Measurements from ENCODE around the gene LIAS.
"Not testable (repeated sequence)": the region's sequence is repeated elsewhere in the genome, so short reads cannot be mapped to it uniquely, and the experiment has no call there.

The LIAS gene

DNA sequence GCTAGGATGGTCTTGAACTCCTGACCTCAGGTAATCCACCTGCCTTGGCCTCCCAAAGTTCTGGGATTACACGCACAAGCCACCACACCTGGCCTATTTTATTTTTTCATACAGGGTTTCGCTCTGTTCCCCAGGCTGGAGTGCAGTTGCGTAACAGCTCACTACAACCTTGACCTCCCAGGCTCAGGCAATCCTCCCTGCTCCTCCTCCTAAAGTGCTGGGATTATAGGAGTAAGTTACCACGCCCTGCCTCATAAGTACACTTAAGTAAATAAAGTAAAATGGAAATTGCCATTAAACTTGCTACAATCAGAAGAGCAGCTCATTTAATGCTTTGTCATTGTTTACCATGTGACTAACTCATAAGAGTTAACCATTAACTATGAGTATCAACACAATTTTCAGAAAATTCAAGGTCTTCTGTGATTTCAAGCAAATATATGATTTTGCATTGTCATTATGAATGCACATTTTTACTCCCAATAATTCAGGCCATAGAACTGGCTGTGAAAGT is 56.1 kb downstream of the LIAS start:
- Histone ChIP-seq H3K4me1 (ENCODE audit: control insufficient read depth, insufficient read depth, low read length) (peaks cover 16% of the 10 kb centered on the region), H3K9me3 (ENCODE audit: control insufficient read depth, low read length) (no peaks in the 10 kb centered on the region), H3K36me3 (ENCODE audit: control insufficient read depth, insufficient read depth, low read length) (peaks cover 6% of the 10 kb centered on the region), H3K4me3 (ENCODE audit: low read length) (no peak overlapping the region), H3K9ac (ENCODE audit: low read length) (peak overlapping the region; percentile 59), H3K27me3 (ENCODE audit: control insufficient read depth, insufficient read depth, low read length) (no peaks in the 10 kb centered on the region)

DNA sequence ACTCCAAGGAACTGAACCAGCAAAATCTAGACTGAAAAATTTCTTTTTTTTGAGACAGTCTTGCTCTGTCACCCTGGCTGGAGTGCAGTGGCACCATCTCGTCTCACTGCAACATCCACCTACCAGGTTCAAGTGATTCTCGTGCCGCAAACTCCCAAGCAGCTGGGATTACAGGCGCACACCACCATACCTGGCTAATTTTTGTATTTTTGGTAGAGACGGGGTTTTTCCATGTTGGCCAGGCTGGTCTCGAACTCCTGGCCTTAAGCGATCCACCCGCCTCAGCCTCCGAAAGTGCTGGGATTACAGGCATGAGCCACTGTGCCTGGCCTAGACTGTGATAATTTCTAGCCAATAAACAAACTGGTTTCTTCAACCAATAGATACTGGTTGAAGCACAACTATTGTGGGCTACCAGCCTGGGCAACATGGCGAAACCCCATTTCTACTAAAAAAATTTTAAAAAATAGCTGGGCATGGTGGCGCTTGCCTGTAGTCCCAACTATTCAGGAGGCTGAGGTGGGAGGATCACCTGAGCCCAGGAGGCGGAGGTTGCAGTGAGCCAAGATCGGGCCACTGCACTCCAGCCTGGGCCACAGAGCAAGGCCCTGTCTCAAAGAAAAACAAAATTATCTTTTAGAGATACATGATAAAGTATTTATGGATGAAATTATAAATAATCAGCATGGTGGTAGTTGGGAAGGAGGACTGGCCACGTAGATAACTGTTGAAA is 57.0 kb downstream of the LIAS start:
- H3K4me1 ChIP-seq (ENCODE audit: control insufficient read depth, insufficient read depth, low read length), result peaks cover 16% of the 10 kb centered on the region
- H3K27me3 ChIP-seq (ENCODE audit: control insufficient read depth, insufficient read depth, low read length); H3K9ac ChIP-seq (ENCODE audit: low read length); H3K9me3 ChIP-seq (ENCODE audit: control insufficient read depth, low read length); H3K4me3 ChIP-seq (ENCODE audit: low read length); H3K36me3 ChIP-seq (ENCODE audit: control insufficient read depth, insufficient read depth, low read length): not testable (repeated sequence)

DNA sequence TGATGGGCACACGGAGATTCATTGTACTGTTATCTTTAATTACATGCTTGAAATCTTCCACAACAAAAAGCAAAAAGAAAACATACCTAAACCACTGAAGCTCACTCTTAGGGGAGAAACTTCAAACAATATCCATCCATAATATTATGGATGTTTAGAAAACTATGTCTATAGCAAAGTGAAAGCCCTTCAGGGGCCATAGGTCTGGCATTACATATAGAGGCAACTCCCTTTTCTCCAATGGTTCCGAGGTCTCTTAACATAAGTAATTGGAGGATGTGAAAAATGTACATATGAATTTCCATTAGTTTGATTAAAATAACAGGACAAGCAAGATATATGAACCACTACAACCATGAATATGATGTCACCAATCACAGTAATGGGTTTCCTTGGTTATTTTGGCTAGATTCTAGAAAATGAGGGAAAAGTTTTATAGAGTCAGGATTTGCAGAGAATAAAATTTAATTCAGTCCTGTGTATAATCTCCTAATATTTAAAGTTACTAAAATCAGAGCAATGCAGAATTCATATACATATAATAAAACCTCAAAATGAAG is 57.6 kb downstream of the LIAS start:
- Histone ChIP-seq H3K9ac (ENCODE audit: low read length) (no peak overlapping the region), H3K9me3 (ENCODE audit: control insufficient read depth, low read length) (no peaks in the 10 kb centered on the region), H3K36me3 (ENCODE audit: control insufficient read depth, insufficient read depth, low read length) (peaks cover 6% of the 10 kb centered on the region), H3K4me3 (ENCODE audit: low read length) (no peak overlapping the region), H3K4me1 (ENCODE audit: control insufficient read depth, insufficient read depth, low read length) (peaks cover 16% of the 10 kb centered on the region), H3K27me3 (ENCODE audit: control insufficient read depth, insufficient read depth, low read length) (no peaks in the 10 kb centered on the region)

DNA sequence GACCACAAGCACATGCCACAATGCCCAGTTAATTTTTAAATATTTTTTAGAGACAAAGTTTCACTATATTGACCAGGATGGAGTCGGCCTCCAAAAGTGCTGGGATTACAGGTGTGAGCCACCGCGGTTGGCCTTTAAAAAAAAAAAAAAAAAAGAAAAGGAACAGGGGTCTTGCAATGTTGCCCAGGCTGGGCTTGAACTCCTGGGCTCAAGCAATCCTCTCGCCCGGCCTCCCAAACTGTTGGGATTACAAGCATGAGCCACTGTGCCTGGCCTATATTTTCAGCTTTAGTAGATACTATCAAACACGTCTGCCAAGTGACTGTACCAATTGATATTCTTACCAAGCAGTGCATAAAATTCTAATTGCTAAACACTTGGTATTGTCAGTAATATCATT is 59.6 kb downstream of the LIAS start:
- H3K4me1 ChIP-seq (ENCODE audit: control insufficient read depth, insufficient read depth, low read length), result peaks cover 20% of the 10 kb centered on the region
- no peaks in the 10 kb centered on the region for H3K27me3 ChIP-seq (ENCODE audit: control insufficient read depth, insufficient read depth, low read length)
- no peak overlapping the region for H3K4me3 ChIP-seq (ENCODE audit: low read length)
- H3K9ac ChIP-seq (ENCODE audit: low read length), result no peak overlapping the region
- H3K36me3 ChIP-seq (ENCODE audit: control insufficient read depth, insufficient read depth, low read length), result no peaks in the 10 kb centered on the region
- no peaks in the 10 kb centered on the region for H3K9me3 ChIP-seq (ENCODE audit: control insufficient read depth, low read length)

DNA sequence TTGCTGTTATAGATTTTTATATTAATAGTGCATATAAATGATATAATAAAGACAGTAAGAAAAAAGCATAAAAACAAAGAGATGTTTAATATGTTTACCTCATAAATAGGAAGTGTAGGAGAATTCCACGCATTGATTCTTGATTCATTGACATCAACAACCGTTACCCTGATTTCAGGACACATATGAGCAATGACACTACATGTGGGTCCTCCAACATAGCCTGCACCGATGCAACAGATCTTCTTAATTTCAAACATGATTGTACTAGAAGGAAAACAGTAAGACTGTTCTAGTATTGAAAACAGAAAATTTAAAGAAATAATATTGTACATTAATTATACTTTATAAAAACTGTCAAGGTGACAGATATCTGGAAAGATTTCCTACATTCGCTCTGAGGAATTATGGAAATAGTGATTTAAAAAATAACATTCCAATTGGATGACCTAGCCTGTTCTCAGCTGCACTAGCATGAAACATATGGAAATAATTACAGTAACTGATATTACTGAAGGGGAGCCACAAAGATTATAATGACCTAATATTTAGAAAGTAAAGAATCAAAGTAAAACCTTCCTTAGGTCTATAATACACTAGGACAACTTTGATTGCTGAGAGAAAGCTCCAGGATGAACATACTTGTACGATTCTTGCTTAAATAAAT is 62.5 kb downstream of the LIAS start:
- Histone ChIP-seq H3K4me3 (ENCODE audit: low read length) (no peak overlapping the region), H3K9me3 (ENCODE audit: control insufficient read depth, low read length) (no peaks in the 10 kb centered on the region), H3K9ac (ENCODE audit: low read length) (peak overlapping the region; percentile 29), H3K4me1 (ENCODE audit: control insufficient read depth, insufficient read depth, low read length) (peaks cover 12% of the 10 kb centered on the region), H3K36me3 (ENCODE audit: control insufficient read depth, insufficient read depth, low read length) (no peaks in the 10 kb centered on the region), H3K27me3 (ENCODE audit: control insufficient read depth, insufficient read depth, low read length) (no peaks in the 10 kb centered on the region)

DNA sequence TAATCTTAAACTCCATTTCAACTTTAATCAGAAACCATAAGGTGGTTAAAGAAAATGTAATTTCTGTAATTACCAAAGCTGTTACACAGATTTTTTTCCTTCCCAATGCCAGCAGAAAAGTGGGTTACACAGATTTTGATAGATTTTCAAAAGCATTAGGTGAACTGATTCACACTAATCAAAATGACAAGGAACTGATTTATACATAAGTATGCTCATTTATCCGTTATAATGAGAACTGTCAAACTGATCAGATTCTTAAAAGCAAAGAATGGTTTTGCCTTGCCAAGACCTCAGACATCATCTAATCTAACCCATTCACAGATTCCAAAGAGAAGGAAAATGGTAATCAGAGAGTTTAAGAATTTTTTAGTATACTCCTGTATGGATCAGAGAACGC is 63.2 kb downstream of the LIAS start:
- no peaks in the 10 kb centered on the region for H3K9me3 ChIP-seq (ENCODE audit: control insufficient read depth, low read length)
- H3K4me3 ChIP-seq (ENCODE audit: low read length), result no peak overlapping the region
- H3K4me1 ChIP-seq (ENCODE audit: control insufficient read depth, insufficient read depth, low read length), result peaks cover 9% of the 10 kb centered on the region
- H3K9ac ChIP-seq (ENCODE audit: low read length), result peak overlapping the region; percentile 29
- no peaks in the 10 kb centered on the region for H3K27me3 ChIP-seq (ENCODE audit: control insufficient read depth, insufficient read depth, low read length)
- H3K36me3 ChIP-seq (ENCODE audit: control insufficient read depth, insufficient read depth, low read length), result no peaks in the 10 kb centered on the region

DNA sequence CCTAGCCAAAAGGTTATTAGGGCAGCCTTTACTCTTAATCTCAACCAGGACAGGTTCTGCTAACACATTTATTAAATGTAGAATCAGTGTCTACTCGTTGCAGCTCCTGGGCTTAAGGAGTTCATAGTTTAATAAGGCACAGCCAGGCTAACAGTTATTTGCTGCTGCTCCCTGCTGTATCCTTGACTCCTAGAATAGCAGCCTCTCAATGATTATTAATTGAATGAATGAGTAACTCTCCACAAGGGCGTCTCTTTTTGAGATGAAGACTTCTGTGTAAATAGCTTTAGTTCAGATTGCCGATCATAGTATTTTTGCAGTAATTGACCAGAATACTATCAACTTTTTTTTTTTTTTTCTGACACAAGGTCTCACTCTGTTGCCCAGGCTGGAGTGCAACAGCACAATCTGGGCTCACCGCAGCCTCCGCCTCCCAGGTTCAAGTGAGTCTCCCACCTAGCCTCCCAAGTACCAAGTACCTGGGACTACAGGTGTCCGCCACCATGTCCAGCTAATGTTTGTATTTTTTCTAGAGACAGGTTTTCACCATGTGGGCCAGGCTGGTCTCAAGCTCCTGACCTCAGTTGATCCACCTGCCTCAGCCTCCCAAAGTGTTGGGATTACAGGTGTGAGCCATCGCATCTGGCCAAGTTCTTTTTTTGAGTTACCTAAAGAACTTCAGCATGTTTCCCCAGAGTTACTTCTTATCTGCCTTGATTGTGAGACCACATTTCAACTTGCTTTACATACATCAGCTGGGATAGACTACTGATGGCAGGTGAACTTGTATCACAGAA is 65.5 kb downstream of the LIAS start:
- H3K27me3 ChIP-seq (ENCODE audit: control insufficient read depth, insufficient read depth, low read length), result no peaks in the 10 kb centered on the region
- no peaks in the 10 kb centered on the region for H3K9me3 ChIP-seq (ENCODE audit: control insufficient read depth, low read length)
- peaks cover 9% of the 10 kb centered on the region for H3K4me1 ChIP-seq (ENCODE audit: control insufficient read depth, insufficient read depth, low read length)
- H3K4me3 ChIP-seq (ENCODE audit: low read length), result no peak overlapping the region
- H3K9ac ChIP-seq (ENCODE audit: low read length), result no peak overlapping the region
- no peaks in the 10 kb centered on the region for H3K36me3 ChIP-seq (ENCODE audit: control insufficient read depth, insufficient read depth, low read length)

DNA sequence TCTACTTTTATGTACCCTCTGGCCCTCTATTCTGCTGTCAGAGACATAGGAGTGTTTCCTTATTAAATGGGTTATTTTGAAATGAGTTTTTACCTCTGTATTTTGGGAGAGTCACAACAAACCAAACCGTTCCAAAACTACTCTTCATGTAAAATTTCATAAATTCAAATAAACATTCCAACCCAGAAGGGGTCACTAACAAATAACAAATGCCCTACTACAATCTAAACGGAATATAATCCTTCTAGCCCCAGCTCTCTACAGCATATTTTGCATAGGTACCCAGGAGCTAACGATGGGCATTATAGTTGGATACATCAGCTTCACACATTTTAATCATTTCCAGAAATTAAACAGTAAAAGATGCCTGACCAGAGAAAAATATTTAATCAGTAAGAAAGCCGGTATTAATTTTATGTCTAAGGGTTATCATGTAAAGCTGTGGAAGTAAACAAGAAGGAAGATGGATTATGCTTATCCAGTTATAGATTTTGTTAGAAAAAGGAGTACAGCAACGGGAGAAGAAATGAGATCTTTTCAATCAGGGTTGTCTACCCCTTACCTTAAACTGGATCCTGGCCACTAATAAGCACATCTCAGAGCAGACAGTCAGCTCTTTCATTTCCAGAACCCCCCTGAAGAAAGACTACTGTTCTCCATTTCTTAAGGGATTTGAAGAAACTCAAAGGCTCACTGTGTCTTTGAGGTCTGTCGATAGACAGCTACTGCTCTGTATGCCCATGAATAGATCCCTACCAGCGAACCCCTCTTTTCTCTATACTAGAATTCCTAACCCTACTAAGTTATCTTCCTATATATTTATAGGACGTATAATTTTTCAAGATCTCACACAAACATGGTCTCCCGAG is 67.2 kb downstream of the LIAS start:
- no peaks in the 10 kb centered on the region for H3K27me3 ChIP-seq (ENCODE audit: control insufficient read depth, insufficient read depth, low read length)
- H3K9me3 ChIP-seq (ENCODE audit: control insufficient read depth, low read length), result no peaks in the 10 kb centered on the region
- peak overlapping the region; percentile 96 for H3K9ac ChIP-seq (ENCODE audit: low read length)
- H3K4me3 ChIP-seq (ENCODE audit: low read length), result peak overlapping the region; percentile 87
- H3K36me3 ChIP-seq (ENCODE audit: control insufficient read depth, insufficient read depth, low read length), result no peaks in the 10 kb centered on the region
- H3K4me1 ChIP-seq (ENCODE audit: control insufficient read depth, insufficient read depth, low read length), result peaks cover 9% of the 10 kb centered on the region

DNA sequence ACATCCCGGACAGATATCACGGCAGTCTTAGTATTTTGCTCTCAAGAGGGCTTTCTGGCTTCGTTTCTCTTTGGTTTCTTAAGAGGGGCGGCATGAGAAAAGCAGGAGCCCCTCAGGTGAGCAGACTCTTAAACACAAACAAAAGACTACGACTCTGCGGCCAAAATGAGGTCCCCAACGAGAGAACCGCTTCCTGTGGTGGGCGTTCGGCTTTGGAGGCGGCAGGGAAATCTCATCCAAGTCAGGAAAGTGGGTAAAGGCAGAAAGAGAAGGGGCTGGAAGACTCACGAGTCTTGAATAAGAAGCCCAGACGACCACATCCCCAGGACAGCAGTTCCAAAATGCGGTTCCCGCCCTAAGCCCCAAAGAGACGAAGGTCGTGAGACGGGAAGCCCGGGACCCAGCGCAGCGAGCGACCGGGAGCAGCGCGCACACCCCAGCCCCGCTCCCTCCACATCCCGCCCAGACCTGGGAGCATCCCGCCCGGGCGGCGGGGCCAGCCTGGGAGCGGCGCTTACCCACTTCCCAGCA is 68.0 kb downstream of the LIAS start:
- H3K9ac ChIP-seq (ENCODE audit: low read length), result peak overlapping the region; percentile 96
- H3K9me3 ChIP-seq (ENCODE audit: control insufficient read depth, low read length), result no peaks in the 10 kb centered on the region
- H3K27me3 ChIP-seq (ENCODE audit: control insufficient read depth, insufficient read depth, low read length), result no peaks in the 10 kb centered on the region
- H3K36me3 ChIP-seq (ENCODE audit: control insufficient read depth, insufficient read depth, low read length), result no peaks in the 10 kb centered on the region
- peaks cover 9% of the 10 kb centered on the region for H3K4me1 ChIP-seq (ENCODE audit: control insufficient read depth, insufficient read depth, low read length)
- peak overlapping the region; percentile 87 for H3K4me3 ChIP-seq (ENCODE audit: low read length)

DNA sequence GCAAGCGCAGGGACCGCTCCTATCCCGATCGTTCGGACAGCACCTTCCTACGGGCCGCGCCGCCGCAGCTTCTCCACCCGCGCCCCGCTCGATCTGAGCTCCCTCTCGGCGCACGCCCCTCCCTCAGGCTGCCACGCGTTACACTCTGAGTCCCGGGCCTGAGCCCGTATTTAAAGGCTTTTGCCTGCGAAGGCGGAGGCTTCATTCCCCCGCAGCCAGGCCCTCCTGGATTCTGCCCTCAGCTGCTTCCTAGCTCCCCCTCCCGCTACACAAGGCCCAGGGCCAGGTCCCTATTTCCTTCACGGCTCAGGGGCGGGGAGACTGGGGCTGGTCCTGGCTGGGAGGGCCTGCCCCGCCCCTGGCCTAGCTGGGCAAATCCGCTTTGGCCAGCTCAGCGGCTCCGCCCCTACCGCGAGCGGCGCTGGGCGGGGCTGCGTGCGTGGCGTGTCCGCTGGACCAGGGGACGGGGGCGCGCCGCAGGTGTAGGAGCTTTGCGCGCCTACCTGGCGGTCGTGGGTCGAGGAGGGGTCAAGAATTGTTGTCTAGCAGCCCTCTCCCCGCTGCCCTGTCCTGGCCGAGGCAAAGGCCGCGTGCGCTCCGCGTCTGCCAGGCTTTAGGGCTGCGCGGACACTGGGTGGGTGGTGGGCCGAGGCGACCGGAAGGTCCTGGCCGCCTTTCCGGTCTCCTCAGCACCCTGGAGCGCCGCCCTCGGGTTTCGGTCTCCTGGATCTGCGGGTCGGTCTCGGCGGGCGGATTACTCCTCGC is 68.6 kb downstream of the LIAS start, which contains the start of gene UGDH:
Gene UGDH, minus strand, starts transcription at position 144 of the 765 bp plus-strand sequence. CDS start 5,927 bp downstream, outside the sequence.
- Histone ChIP-seq H3K36me3 (ENCODE audit: control insufficient read depth, insufficient read depth, low read length) (no peaks in the 10 kb centered on the region), H3K4me1 (ENCODE audit: control insufficient read depth, insufficient read depth, low read length) (peaks cover 8% of the 10 kb centered on the region), H3K27me3 (ENCODE audit: control insufficient read depth, insufficient read depth, low read length) (no peaks in the 10 kb centered on the region), H3K9me3 (ENCODE audit: control insufficient read depth, low read length) (no peaks in the 10 kb centered on the region), H3K4me3 (ENCODE audit: low read length) (peak within 1 kb of the TSS; percentile 87), H3K9ac (ENCODE audit: low read length) (peak within 1 kb of the TSS; percentile 96)

All from mucosa of stomach (tissue), 1 donor.